Adipocyte (in vitro differentiated cells): ENCODE data around the gene HAPSTR1.
A peak's percentile ranks its signal among the peaks of the same experiment; 100 is the strongest.
"Not testable (repeated sequence)": the region's sequence is repeated elsewhere in the genome, so short reads cannot be mapped to it uniquely, and the experiment has no call there.

Experiments
- DNase-seq: peaks from one replicate; pipeline ENCODE4 v3.0.0-alpha.2; 2015; ENCODE audit warnings: low read depth
- H3K27me3 ChIP-seq: replicated peaks from 2 replicates; pipeline ENCODE4 v1.7.0; 2013; ENCODE audit warnings: mild to moderate bottlenecking, low read length, moderate library complexity; ENCODE audit not compliant: control insufficient read depth, insufficient read depth
- H3K36me3 ChIP-seq: 2 replicates; pipeline ENCODE4 v1.7.0; 2013; ENCODE audit warnings: low read length, mild to moderate bottlenecking, moderate library complexity; ENCODE audit not compliant: control insufficient read depth, insufficient read depth, severe bottlenecking
- H3K4me1 ChIP-seq: 2 replicates; pipeline ENCODE4 v1.7.0; 2013; ENCODE audit warnings: mild to moderate bottlenecking, low read length, moderate library complexity; ENCODE audit not compliant: control insufficient read depth, insufficient read depth
- H3K4me3 ChIP-seq: 2 replicates; pipeline ENCODE4 v1.7.0; 2013; ENCODE audit warnings: mild to moderate bottlenecking, low read length, moderate library complexity
- H3K9ac ChIP-seq: 2 replicates; pipeline ENCODE4 v1.7.0; 2013; ENCODE audit warnings: mild to moderate bottlenecking, low read length, moderate library complexity
- H3K9me3 ChIP-seq: 2 replicates; pipeline ENCODE4 v1.7.0; 2013; ENCODE audit warnings: mild to moderate bottlenecking, low read length, moderate library complexity; ENCODE audit not compliant: control insufficient read depth

HAPSTR1 gene

DNA sequence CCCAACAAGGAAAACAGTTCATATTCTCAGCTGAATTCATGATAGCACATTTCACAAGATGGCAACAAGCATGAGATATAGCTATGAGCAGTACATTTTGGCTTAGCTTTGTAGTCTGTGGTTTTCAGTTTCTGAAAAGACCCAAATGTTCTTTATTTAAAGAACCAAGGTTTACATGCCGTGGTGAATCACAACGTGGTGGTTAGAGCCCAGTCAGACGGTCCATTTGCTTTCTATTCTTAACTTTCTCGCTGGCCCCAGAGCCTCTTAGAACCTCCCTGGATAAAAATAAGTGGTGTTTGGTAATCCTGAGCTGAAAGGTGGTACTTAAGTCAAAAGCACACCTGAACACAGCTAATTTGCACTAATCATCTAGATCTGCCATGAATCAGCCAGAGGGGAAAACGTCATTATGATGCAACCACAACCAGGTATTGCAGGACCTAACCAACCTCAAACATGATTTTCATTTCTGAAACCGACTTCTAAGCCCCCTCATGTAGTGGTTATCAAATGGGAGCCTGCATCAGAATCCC is 18.6 kb upstream of the HAPSTR1 start:
- Histone ChIP-seq H3K36me3 (no peaks in the 10 kb centered on the region), H3K4me3 (peak overlapping the region; percentile 25), H3K9ac (peak overlapping the region; percentile 19), H3K4me1 (peaks cover 32% of the 10 kb centered on the region), H3K27me3 (no peaks in the 10 kb centered on the region), H3K9me3 (peaks cover 4% of the 10 kb centered on the region)
- DNase-seq, result peak; percentile 77

DNA sequence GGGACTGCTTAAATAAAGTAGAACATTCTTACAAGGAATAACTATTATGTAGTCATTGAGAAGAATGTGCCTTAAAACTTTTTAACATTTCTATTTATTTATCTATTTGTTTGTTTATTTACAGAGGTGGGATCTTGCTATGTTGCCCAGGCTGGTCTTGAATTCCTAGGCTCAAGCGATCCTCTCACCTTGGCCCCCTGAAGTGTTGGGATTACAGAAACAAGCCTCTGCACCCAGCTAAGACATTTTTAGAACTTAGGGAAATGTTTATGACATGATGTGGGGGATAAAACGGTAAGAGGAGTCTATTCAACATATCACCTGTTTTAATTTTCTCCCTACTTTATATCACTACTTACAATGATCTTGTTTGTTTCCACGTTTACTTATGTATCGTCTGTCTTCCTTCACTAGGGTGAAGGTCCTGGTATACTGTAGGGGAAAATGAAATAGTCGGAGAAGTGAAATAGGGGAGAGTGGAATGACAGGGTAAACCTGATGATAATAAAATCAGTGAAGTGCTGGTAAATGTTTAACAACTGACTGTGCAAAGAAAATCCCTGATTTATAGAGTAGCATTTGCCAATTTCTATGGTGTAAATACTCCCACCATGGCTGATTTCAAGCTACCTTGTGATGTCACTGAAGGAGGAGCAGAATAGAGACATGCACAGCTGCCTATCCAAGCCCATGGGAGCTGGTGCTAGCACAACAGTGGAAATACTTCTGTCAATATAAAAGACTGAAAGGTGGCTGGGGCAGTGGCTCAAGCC is 16.0 kb upstream of the HAPSTR1 start:
- Histone ChIP-seq H3K36me3 (no peaks in the 10 kb centered on the region), H3K4me1 (peaks cover 28% of the 10 kb centered on the region), H3K9ac (no peak overlapping the region), H3K9me3 (peaks cover 5% of the 10 kb centered on the region), H3K27me3 (no peaks in the 10 kb centered on the region), H3K4me3 (no peak overlapping the region)
- no peak for DNase-seq

DNA sequence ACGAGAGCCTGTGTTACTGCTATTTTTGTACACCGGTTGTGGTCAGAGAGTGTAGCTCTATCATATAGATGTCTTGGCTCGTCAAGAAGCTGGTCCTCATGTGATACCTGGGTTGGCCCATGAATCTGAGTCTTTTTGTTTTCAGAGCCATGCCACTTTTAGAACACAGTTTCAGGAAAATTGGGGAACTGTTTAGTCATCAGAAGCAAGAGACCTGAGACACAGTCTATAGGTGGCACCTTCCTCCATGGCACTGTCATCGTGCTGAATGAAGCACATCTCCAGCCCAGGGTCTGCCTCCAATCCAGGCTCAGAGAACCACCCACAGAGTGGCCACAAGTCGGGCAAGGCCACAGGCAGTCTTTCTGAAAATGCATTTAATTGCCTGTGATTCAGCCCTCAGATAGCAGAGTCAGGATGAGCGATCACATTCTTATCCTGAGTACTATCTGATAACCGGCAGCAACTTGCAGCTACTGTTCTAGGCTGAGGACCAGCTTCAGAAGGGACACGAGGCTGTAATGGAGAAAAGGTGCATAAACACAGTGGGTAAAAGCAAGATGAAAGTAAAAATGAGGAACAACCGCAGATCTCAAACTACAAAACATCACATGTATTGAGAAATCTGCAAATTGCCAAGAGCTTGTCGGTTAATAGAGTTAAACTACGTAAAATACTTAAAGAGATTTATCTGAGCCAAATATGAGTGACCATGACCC is 14.2 kb upstream of the HAPSTR1 start:
- Histone ChIP-seq H3K4me1 (peaks cover 31% of the 10 kb centered on the region), H3K36me3 (no peaks in the 10 kb centered on the region), H3K4me3 (no peak overlapping the region), H3K9ac (no peak overlapping the region), H3K27me3 (no peaks in the 10 kb centered on the region), H3K9me3 (peaks cover 5% of the 10 kb centered on the region)
- peak; percentile 42 for DNase-seq

DNA sequence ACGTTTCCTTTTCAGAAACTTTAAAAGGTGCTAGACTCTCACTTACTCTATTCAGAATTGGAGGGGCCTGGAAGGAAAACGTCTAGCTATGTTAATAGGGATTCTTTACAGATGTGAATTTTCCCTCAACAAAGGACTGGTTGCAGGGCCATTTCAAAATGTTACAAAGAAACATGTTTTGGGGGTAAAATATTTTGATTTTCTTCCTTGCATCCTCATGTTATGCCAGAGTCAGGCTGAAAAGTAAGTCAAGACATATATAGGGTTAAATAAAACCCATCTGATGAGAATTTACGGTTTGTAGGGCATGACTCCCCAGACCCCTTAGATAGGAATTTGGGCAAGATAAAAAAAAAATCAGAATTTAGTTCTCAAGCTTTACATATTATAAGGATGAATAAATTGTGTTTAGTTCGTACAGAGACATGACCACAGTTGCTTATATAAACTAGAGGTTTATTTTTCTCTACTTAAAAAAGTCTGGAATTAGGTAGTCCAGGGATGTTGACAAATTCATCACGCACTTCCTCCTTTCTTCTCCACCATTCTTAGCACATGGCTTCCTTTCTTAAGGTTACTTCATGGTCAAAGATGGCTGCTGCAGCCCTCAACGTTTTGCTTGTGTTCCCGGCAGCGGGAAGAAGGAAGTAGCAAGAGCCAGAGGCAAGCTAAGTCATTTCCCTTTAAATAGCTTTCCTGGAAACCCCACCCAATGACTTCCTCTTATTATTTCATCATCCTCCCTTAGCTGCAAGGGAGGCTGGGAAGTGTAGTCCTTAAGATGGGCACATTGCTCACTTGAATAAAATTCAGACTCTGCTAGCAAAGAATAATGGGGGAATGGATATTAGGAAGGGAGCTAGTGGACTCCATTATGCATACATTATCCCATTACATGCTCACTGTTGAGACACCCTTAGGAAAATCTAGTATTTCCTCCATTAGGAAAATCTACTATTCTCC is 12.7 kb upstream of the HAPSTR1 start:
- H3K4me1 ChIP-seq, result peaks cover 21% of the 10 kb centered on the region
- not testable (repeated sequence) for H3K27me3 ChIP-seq, H3K36me3 ChIP-seq, H3K9me3 ChIP-seq, H3K4me3 ChIP-seq, H3K9ac ChIP-seq
- peak; percentile 63 for DNase-seq

DNA sequence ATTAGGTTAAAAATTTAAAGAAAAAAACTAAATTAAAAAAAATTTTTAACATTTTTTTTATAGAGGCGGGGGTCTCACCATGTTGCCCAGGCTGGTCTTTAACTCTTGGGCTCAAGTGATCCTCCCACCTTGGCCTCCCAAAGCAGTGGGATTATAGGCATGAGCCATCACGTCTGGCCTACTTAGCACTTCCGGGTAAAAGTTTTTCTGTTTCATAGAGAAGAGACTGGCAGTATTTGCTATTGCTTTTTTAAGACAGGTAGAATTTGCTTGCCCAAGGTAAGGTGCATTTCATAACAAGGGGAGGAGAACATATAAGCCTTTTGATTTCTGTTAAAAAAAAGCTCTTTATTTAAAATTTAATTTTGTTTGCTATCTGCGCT is 12.0 kb upstream of the HAPSTR1 start:
- H3K9ac ChIP-seq, result no peak overlapping the region

DNA sequence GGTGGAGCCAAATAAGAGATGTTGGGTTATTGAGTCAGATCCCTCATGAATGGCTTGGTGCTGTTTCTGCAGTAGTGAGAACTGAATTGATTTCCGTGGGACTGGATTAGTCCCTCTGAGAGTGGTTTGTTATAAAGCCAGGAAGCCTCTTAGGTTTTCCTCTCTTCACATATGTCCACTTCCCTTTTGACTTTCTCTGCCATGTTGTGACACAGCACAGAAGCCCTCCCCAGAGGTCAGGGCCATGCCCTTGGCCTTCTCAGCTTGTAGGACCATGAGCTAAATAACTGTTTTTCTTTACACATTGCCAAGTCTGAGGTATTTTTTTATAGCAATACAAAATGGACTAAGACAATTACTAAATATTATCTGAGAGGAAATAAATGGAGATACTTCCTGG is 10.3 kb upstream of the HAPSTR1 start:
- no peak overlapping the region for H3K4me3 ChIP-seq
- H3K27me3 ChIP-seq, result no peaks in the 10 kb centered on the region
- no peak for DNase-seq
- peaks cover 5% of the 10 kb centered on the region for H3K9me3 ChIP-seq
- no peak overlapping the region for H3K9ac ChIP-seq
- peaks cover 20% of the 10 kb centered on the region for H3K4me1 ChIP-seq
- H3K36me3 ChIP-seq, result no peaks in the 10 kb centered on the region

More for the DNA sequence above, 12.0 kb upstream of the HAPSTR1 start:
- no peaks in the 10 kb centered on the region for H3K36me3 ChIP-seq
- no peak overlapping the region for H3K4me3 ChIP-seq
- peaks cover 5% of the 10 kb centered on the region for H3K9me3 ChIP-seq
- peaks cover 21% of the 10 kb centered on the region for H3K4me1 ChIP-seq
- H3K27me3 ChIP-seq, result no peaks in the 10 kb centered on the region
- no peak for DNase-seq

DNA sequence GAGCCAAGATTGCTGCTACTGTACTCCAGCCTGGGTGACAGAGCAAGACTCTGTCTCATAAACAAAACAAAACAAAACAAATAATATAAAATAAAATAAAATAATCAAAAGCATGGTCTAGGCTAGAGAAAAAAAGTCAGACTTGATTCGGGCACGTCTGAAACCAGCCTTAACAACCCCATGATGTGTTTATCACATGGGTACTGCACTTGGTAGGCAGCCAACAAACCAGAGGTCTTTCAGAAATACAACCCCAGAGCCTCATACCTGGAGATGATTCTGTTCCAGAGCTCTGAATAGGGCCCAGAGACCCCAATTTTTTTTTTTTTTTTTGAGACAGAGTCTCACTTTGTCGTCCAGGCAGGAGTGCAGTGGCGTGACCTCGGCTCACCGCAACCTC is 9.6 kb upstream of the HAPSTR1 start:
- no peaks in the 10 kb centered on the region for H3K36me3 ChIP-seq
- H3K4me3 ChIP-seq, result no peak overlapping the region
- peaks cover 5% of the 10 kb centered on the region for H3K9me3 ChIP-seq
- no peak overlapping the region for H3K9ac ChIP-seq
- no peak for DNase-seq
- no peaks in the 10 kb centered on the region for H3K27me3 ChIP-seq
- H3K4me1 ChIP-seq, result peaks cover 13% of the 10 kb centered on the region

DNA sequence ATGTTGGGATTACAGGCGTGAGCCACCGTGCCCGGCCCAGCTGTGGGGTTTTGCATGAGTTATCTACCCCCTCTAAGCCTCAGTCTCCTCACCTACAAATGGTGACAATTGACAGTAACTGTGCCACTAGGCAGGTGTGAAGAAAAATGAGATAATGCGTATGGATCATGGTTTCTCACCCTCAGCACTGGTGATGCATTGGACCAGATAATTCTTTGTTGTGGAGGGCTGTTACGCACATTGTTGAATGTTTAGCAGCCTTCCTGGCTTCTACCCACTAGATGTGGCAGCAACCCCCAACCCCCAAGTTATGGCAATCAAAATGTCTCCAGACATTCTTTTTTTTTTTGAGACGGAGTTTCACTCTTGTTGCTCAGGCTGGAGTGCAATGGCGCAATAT is 9.0 kb upstream of the HAPSTR1 start:
- no peak for DNase-seq
- Histone ChIP-seq H3K4me3 (no peak overlapping the region), H3K4me1 (peaks cover 8% of the 10 kb centered on the region), H3K9ac (no peak overlapping the region), H3K27me3 (no peaks in the 10 kb centered on the region), H3K36me3 (no peaks in the 10 kb centered on the region), H3K9me3 (peaks cover 5% of the 10 kb centered on the region)

DNA sequence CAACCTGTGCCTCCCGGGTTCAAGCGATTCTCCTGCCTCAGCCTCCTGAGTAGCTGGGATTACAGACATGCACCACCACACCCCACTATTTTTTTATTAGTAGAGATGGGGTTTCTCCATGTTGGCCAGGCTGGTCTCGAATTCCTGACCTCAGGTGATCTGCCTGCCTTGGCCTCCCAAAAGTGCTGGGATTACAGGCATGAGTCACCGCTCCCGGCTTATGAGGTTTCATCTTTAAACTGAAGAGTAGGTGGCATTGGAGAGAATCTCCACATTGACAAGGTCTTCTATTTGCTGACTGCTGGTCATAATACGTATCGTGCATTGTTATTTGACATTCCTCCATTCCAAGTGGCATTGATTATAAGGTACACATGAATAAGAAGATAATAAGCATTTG is 3.7 kb upstream of the HAPSTR1 start:
- not testable (repeated sequence) for H3K4me3 ChIP-seq, DNase-seq, H3K27me3 ChIP-seq, H3K36me3 ChIP-seq, H3K9ac ChIP-seq, H3K4me1 ChIP-seq, H3K9me3 ChIP-seq

DNA sequence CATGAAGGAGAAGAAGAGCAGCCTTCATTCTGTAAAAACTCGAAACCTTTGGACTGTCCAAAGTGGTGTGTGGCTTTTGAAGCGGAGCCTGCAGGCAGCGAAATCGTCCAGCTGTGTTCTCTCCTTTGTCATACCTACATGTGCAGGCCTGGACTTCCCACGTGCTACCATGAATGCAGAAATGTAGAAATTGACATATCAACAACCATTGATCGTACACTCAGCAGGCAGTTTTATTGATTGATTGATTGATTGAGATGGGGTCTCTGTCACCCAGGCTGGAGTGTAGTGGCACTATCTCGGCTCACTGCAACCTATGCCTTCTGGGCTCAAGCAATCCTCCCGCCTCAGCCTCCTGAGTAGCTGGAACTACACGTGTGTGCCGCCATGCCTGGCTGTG is 2.6 kb upstream of the HAPSTR1 start:
- Histone ChIP-seq H3K9me3 (no peaks in the 10 kb centered on the region), H3K36me3 (peaks cover 7% of the 10 kb centered on the region), H3K4me1 (peaks cover 5% of the 10 kb centered on the region), H3K4me3 (no peak overlapping the region), H3K9ac (no peak overlapping the region), H3K27me3 (no peaks in the 10 kb centered on the region)
- no peak for DNase-seq

DNA sequence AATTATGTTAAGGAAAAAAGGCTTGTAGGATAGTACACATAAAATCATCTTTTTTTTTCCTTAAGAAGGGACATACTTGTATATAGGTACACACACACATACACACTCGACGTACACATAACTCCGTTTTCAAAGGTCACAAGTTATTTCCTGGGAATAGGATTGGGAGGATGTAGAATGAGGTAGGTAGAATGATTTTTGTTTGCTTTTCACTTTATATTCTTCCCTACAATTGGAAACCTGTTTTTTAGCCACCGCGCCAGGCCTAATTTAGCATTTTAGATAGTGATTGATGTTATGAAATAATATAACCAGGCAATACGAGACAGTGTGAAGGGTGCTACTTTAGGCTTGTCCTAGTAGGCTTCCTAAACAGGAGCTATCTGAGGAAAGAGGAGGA is 1.8 kb upstream of the HAPSTR1 start:
- Histone ChIP-seq H3K9me3 (no peaks in the 10 kb centered on the region), H3K9ac (peak overlapping the region; percentile 93), H3K36me3 (peaks cover 15% of the 10 kb centered on the region), H3K4me1 (peaks cover 11% of the 10 kb centered on the region), H3K27me3 (no peaks in the 10 kb centered on the region), H3K4me3 (no peak overlapping the region)
- no peak for DNase-seq
